Lower leg skin (tissue), 4 donors: Measurements from ENCODE around the gene EFHC1. TPM values are rescaled to one million over a fixed set of nuclear protein-coding genes. Genes with fewer than 3 reads are reported as not detected.
A peak's percentile ranks its signal among the peaks of the same experiment; 100 is the strongest.

Experiments used
- DNase-seq, 2 donors: peaks; one replicate each; pipeline ENCODE4 v3.0.0-alpha.2; 2019; ENCODE audit warnings: low spot score in 2 of 2
- H3K4me3 ChIP-seq: fragments of 200-600 bp; sonication (generic); 2 replicates; pipeline ENCODE4 v1.5.1; 2017; ENCODE audit warnings: mild to moderate bottlenecking, low read depth; ENCODE audit not compliant: poor library complexity, severe bottlenecking
- POLR2A ChIP-seq, 2 donors: fragments of 450-650 bp; IDR thresholded peaks; one replicate each; pipeline ENCODE4 v1.6.1; 2016 to 2017; ENCODE audit warnings: antibody characterized with exemption in 2 of 2, mild to moderate bottlenecking in 1 of 2, moderate library complexity in 1 of 2
- WGBS, 2 donors: methylation state at CpG; one replicate each; pipeline ENCODE4 v1.1.5; 2018; 5-methylcytosine and 5-hydroxymethylcytosine counted together
- intact Hi-C: fragments of 100-400 bp; cut with DNase I; formaldehyde crosslinking; loops from one replicate; pipeline ENCODE4 v1.15.0; 2023; ENCODE audit warnings: low total_unique reads
- total RNA-seq, 4 donors: library from RNA; depleted of rRNA; stranded (reverse); fragments of >200 nt; gene quantifications; one replicate each; pipeline ENCODE4 v1.1.0, GENCODE V29; 2016
- TF ChIP-seq, protein P1 (sequence below), 3 donors: fragments of 450-650 bp; IDR thresholded peaks; one replicate each; pipeline ENCODE4 v1.5.1; 2016; ENCODE audit warnings: antibody characterized with exemption in 3 of 3, mild to moderate bottlenecking in 3 of 3, moderate library complexity in 2 of 3

EFHC1 gene
- total RNA-seq, 4 donors from 2014 or later: 12.2 to 22.8 (median 18.1) TPM

DNA sequence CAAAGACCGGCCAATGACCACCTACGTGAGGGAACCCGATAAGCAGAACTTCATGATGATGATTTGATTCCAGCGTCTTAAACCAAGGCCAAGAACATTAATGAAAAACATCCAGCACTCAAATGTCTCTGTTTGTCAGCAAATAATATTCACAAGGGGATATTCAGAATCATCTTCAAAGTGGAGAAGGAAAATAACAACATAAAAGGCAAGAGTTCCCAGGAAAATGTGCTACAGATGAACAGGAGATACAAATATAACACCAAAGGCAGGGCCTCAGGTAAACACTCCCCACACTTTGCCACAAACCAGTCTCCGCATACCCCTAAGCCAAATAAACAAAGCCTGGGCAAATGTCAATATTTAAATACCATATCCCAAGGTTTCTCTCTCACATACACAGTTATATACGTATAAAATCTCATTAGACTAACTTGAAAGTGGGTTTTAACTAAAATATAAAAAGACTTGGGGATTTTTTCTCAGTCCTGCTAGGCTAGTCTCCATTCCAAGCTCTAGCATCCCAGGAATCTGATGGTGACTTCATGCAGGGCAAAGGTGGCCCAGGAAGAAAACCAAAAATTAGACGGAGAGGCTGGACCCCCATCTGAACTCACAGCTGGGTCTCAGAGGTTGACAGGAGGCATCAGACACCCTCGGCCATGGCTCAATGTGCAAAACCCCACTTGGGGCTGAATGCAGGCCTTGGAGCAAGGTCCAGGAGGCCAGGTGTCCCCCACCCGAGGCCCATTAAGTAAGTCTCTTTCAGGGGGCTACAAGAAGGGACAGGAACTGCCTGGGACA is 124.7 kb downstream of the EFHC1 start:
- H3K4me3 ChIP-seq: no peak overlapping the region
- intact Hi-C loops: no loop called here
- DNase-seq: peak in 1 of 2 donors; percentile 77
- 70 to 78% methylated on average over 9 of the region's 9 CpGs for WGBS, 2 donors
- no peak for TF ChIP-seq POLR2A (IDR thresholded peaks at IDR 0.05)

DNA sequence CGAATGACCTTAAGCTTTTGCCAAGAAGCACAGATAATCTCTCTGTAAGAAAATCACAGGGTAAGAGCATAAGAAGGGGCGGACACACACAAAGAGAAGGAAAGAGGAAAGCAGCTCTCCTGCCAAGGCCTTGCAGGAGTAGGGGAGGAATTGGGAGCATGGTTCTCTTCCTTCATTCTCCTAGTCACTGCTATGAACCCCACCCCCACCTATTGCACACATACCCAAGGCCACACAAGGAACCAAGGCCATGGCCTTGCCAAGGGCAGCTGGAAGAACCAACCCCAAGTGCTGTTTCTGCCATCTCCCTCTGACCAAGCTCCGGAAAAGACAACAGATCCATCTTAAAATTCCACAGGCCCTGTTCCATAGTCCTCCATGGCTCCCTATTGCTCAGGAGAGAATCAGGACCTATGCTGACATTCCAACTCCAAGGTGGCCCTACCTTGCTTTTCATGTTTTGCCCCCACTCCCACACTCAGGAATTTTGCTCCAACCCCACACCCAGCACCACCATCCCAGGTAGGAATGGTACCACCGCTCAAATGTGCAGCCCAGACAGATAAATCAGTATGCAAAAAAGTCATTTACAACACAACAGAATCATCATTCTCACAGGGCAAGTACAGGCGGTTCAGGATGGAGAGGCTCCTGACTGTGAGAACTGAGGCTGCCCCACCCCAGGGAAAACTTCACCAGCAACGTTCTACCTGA is 125.4 kb downstream of the EFHC1 start:
- DNase-seq: peak in 1 of 2 donors; percentile 76
- WGBS, 2 donors: 69 to 70% methylated on average over 6 of the region's 6 CpGs
- intact Hi-C loops: no loop called here

DNA sequence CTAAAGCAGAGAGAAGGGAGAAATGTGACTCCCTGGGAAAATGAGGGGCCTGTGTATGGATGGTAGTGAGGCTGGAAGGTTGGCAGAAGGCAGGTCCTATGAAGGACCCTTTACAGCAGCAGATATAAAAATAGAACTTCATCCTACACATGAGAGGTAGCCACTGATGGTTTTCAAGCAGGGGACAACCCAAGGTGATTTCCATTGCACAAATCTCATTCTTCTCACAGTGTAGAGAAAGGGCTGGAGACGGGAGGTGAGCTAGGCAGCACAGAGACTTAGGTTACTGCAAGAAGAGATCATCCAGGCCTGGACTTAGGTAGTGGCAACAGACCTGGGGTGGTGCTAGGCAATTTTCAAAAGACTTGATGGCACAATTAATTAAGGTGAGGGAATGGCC is 126.0 kb downstream of the EFHC1 start:
- TF ChIP-seq POLR2A (IDR thresholded peaks at IDR 0.05): no peak
- TF ChIP-seq, protein P1, sequence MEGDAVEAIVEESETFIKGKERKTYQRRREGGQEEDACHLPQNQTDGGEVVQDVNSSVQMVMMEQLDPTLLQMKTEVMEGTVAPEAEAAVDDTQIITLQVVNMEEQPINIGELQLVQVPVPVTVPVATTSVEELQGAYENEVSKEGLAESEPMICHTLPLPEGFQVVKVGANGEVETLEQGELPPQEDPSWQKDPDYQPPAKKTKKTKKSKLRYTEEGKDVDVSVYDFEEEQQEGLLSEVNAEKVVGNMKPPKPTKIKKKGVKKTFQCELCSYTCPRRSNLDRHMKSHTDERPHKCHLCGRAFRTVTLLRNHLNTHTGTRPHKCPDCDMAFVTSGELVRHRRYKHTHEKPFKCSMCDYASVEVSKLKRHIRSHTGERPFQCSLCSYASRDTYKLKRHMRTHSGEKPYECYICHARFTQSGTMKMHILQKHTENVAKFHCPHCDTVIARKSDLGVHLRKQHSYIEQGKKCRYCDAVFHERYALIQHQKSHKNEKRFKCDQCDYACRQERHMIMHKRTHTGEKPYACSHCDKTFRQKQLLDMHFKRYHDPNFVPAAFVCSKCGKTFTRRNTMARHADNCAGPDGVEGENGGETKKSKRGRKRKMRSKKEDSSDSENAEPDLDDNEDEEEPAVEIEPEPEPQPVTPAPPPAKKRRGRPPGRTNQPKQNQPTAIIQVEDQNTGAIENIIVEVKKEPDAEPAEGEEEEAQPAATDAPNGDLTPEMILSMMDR (IDR thresholded peaks at IDR 0.05): no peak
- H3K4me3 ChIP-seq: no peak overlapping the region
- WGBS, 2 donors: 95 to 96% methylated on average over 1 of the region's 1 CpG
- intact Hi-C loops: no loop called here
- DNase-seq: peak in 1 of 2 donors; percentile 34

More for the DNA sequence above, 125.4 kb downstream of the EFHC1 start:
- no peak for TF ChIP-seq POLR2A (IDR thresholded peaks at IDR 0.05)
- no peak overlapping the region for H3K4me3 ChIP-seq

GRCh38 chr6:52546678-52547077 is 126.5 kb downstream of the EFHC1 start:
- peak in 1 of 2 donors; percentile 29 for DNase-seq
- intact Hi-C loops: no loop called here
- no peak overlapping the region for H3K4me3 ChIP-seq
- TF ChIP-seq, protein P1 (IDR thresholded peaks at IDR 0.05): no peak
- TF ChIP-seq POLR2A (IDR thresholded peaks at IDR 0.05): no peak
- 91 to 94% methylated on average over 3 of the region's 3 CpGs for WGBS, 2 donors

DNA sequence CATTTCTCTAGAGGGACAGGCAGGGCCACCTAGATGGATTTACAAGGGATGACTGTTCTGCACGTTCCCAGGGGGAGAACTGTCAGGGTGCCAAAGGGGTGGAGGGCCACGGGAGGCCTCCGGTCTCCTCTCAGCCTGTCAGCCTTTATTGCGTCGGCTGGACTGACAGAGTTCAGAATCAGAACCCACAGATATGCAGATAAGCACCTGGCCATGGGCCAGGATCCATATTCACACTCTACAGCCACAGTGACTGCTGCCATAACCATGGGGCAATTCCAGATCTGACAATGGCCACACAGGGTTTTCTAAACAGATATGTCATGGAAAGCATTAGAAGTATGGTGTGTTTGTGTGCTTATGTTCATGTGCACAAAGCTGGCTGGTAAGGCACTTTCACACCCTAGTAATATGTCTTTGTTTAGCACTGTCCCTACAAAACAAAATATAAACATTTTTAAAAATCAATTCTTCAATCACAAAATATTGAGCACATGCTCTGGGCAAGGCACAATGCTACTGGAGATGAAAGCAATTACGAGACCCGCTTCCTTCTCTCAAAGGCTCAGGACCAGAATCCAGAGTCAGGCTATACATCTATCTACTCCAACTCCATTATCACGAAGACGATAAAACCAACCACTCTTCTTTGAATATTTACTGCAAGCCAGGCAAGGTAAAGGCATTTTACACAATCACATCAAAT is 127.7 kb downstream of the EFHC1 start:
- 58 to 72% methylated on average over 9 of the region's 9 CpGs for WGBS, 2 donors
- intact Hi-C loops: no loop called here
- no peak overlapping the region for H3K4me3 ChIP-seq
- peak in 1 of 2 donors; percentile 82 for DNase-seq
- TF ChIP-seq, protein P1 (IDR thresholded peaks at IDR 0.05): no peak
- TF ChIP-seq POLR2A (IDR thresholded peaks at IDR 0.05): no peak

- intact Hi-C loops: no loop called here
- WGBS, 2 donors: 69 to 73% methylated on average over 7 of the region's 7 CpGs
- TF ChIP-seq POLR2A (IDR thresholded peaks at IDR 0.05): no peak
- TF ChIP-seq, protein P1 (IDR thresholded peaks at IDR 0.05): no peak
Measured at GRCh38 chr6:52548353-52548713, 128.2 kb downstream of the EFHC1 start.

More at GRCh38 chr6:52548353-52548713, 128.2 kb downstream of the EFHC1 start:
- H3K4me3 ChIP-seq: no peak overlapping the region
- DNase-seq: no peak
